ENCODE measurements around the gene SLC22A23.

- TF ChIP-seq POLR2A (IDR thresholded peaks at IDR 0.05) (no peak), POLR2AphosphoS5 (IDR thresholded peaks at IDR 0.05) (no peak), CTCF (IDR thresholded peaks at IDR 0.05) (no peak)
These were observed 148.7 kb downstream of the SLC22A23 start for GRCh38 chr6:3308106-3308505.

Measured in stomach (tissue), 4 donors.